ENCODE results near the gene DCTN2. TPM values are rescaled to one million over a fixed set of nuclear protein-coding genes. Genes with fewer than 3 reads are reported as not detected.

The DCTN2 gene
- total RNA-seq, 4 donors from 2014 or later: 161 to 326 (median 229) TPM

DNA sequence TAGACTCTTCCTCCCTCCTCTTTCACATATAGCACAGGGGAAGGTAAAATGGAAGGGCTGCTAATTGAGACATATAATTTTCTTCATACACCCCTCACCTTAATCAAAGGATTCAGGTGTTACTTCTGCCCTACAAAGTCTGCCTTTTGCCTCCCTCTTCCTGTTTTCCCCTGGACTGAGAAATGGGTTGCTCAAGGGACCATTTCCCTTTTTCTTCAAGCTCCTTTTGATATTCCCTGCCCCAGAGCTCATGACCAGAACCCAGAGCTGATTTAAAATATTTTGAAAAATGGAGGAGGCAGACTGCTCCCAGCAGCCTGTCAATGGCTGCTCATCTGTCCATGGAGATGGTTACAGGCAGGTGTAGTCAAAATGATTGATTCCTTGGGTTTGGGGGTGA lies 37.7 kb upstream of the DCTN2 start:
- no peaks in the 10 kb centered on the region for H3K4me1 ChIP-seq
- H3K27me3 ChIP-seq: no peaks in the 10 kb centered on the region
- no peak for DNase-seq

DNA sequence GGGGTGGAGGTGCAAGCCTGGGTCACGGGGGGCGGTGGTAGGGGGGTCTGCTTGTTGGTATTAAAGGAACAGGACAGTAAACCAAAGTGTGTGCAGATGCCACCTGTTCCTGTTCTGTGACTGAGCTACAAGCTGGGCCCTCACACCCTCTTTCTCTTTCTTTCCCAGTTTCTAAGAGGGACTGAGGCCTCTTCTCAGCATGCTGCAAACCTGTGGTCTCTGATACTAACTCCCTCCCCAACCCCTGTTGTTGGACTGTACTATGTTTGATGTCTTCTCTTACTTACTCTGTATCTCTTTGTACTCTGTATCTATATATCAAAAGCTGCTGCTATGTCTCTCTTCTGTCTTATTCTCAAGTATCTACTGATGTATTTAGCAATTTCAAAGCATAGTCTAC lies 37.1 kb upstream of the DCTN2 start:
- TF ChIP-seq CTCF (IDR thresholded peaks at IDR 0.05): no peak
- no peak for TF ChIP-seq POLR2A (IDR thresholded peaks at IDR 0.05)
- no peak overlapping the region for H3K4me3 ChIP-seq
- no peaks in the 10 kb centered on the region for H3K9me3 ChIP-seq
- no peaks in the 10 kb centered on the region for H3K4me1 ChIP-seq
- no peaks in the 10 kb centered on the region for H3K27me3 ChIP-seq
- no peak overlapping the region for H3K27ac ChIP-seq
- H3K36me3 ChIP-seq: no peaks in the 10 kb centered on the region
- no peak for DNase-seq

More for the DNA sequence above, 37.7 kb upstream of the DCTN2 start:
- Histone ChIP-seq H3K27ac (no peak overlapping the region), H3K36me3 (no peaks in the 10 kb centered on the region), H3K4me3 (no peak overlapping the region), H3K9me3 (no peaks in the 10 kb centered on the region)
- no peak for TF ChIP-seq POLR2A (IDR thresholded peaks at IDR 0.05)
- no peak for TF ChIP-seq CTCF (IDR thresholded peaks at IDR 0.05)

DNA sequence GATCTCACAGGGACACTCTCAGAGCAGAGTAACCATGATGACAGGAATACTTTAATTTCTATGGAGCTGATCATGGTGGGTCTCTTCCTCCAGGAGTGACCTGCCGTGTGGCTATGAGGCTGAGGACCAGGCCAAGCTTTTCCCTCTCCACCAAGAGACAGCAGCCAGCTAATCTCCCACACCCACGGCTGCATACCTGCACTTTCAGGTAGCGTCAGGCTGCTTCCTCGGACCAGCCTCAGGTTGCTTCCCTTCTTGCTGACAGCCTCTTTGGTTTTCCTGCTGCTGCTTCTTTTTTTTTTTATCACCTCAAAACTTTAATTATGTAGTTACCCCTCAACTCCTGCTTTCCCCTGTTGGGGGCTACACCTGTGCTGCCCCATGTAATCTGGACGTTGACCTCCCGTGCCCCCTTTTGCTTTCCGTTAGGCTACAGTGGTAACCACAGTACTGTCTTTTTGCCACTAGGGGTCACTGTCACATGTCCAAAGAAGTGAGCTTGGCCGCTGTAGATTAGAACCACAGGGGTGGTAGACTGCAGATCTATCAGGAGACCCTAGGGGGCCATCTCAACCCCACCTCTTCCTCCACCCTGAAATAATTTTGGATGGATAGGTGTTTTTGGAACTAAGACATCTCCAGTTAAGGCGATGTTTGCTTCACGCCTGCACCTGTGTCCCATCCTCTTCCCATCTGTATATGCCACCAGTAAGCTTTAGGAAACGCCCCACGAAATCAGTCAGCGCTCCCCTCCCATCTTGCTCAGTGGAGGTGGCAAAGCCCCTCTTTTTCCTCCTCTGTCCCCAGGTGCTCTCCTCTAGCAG lies 36.2 kb upstream of the DCTN2 start:
- Histone ChIP-seq H3K27ac (no peak overlapping the region), H3K4me3 (no peak overlapping the region), H3K27me3 (no peaks in the 10 kb centered on the region), H3K9me3 (no peaks in the 10 kb centered on the region), H3K36me3 (no peaks in the 10 kb centered on the region), H3K4me1 (no peaks in the 10 kb centered on the region)
- peak in 2 of 3 donors; percentile 72 to 87 for DNase-seq
- no peak for TF ChIP-seq POLR2A (IDR thresholded peaks at IDR 0.05)
- TF ChIP-seq CTCF (IDR thresholded peaks at IDR 0.05): peak; percentile 91 to 97 (median 94)

DNA sequence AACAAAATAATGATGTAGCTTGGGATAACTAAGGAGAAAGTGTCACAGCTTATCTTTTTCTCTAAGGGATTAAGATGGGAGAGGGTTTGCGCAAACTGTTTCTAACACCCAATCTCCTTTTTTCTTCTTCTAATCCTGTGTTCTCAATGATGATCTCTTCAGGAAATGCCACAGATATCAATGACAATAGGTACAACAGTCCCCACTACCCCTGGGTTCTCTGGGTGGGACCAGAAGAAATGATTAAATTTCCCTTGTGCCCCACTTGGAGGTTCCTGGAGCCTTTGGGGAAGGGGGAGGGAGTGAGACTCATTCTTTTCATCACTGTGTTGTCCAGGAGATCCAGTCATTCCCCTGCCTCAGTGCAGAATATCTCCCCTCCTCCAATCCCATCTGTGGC lies 35.4 kb upstream of the DCTN2 start:
- Histone ChIP-seq H3K9me3 (no peaks in the 10 kb centered on the region), H3K4me3 (no peak overlapping the region), H3K4me1 (no peaks in the 10 kb centered on the region), H3K27me3 (no peaks in the 10 kb centered on the region), H3K27ac (no peak overlapping the region), H3K36me3 (no peaks in the 10 kb centered on the region)
- TF ChIP-seq POLR2A (IDR thresholded peaks at IDR 0.05) (no peak), CTCF (IDR thresholded peaks at IDR 0.05) (no peak)
- DNase-seq: no peak

GRCh38 chr12:57581802-57582201 lies 34.8 kb upstream of the DCTN2 start:
- Histone ChIP-seq H3K36me3 (no peaks in the 10 kb centered on the region), H3K9me3 (no peaks in the 10 kb centered on the region), H3K27me3 (no peaks in the 10 kb centered on the region), H3K4me3 (no peak overlapping the region), H3K4me1 (no peaks in the 10 kb centered on the region), H3K27ac (no peak overlapping the region)
- TF ChIP-seq POLR2A (IDR thresholded peaks at IDR 0.05): no peak
- no peak for TF ChIP-seq CTCF (IDR thresholded peaks at IDR 0.05)
- no peak for DNase-seq

All from Peyer's patch (tissue), 4 donors.